NCI-H510A (cell line): ENCODE data around the gene PHYKPL.

Experiments used
- DNase-seq: peaks from one replicate; lab custom pipeline; 2025; lab: John Stamatoyannopoulos, UW

PHYKPL gene

DNA sequence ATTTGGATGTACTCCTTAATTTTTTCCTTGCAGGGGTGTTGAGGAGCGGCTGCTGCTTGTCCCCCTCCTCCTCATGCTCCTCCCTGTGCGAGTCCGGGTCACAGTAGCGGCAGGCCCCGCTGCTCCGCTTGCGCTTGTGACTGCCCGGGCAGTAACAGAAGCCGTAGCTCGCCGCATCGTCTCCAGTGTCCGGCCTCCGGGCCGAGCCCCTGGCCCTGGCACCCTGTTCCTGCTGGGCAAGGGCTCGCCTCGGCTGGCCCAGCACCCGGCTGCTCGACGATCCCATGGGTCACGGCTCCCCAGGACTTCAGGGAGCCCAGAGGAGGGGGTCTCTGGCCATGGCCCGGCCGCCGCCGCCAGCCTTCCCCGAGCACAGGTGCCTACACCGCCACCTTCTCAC is 45.6 kb downstream of the PHYKPL start, which contains the start of gene GMCL2:
GMCL2 (minus strand) TSS at position 358 of the 400 bp plus-strand sequence; CDS start at position 286, 72 bp downstream.
- no peak for DNase-seq

DNA sequence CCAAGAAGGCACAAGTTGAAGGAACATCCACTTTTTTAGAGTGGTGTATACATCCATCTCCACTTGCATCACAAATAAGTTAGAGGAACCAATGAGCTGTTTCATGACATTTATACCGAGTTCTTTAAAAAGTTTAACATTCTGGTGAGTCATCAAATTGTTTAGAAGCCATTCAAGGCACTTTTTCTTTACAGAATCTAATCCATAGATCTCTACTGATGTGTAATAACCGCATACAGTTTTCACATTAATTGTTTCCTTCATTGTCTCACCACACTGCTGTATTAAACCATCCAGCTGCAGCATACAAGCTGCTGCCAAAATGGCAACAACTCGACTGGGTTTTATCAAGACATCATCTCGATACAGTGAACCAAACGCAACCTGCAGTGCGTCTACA is 46.2 kb downstream of the PHYKPL start:
- DNase-seq, result no peak

DNA sequence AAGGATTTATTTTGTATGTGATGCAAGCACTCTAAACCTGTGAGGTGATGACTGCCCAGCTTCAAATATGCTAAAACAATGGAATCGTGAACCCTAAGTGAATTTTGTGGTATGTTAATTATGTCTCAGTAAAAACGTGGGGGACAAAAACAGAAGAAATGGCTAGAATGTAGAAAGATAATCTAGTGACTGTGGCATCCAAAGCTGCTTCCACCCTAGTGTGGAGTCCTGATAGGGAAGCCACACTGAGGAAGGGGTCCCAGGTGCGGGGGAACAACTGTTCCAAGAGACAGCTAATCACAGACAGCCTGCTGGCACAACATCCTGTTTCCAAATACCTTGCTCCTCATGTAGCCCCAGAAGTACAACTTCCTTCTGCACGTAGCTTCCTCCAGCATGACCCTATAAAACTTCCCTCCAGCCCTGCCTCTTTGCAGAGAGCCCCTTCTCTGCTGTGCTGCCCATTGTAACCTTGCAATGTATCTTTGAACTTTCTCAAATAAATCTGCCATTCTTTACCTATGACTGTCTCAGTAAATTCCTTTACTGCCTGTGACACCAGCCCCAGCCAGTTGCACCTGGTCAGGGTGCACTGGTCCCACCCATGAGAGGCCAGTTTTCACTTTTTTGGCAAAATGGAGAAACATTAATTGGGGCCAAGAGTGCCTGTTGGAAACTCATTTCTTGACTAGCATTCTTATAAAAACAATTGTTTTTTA is 50.3 kb downstream of the PHYKPL start:
- DNase-seq, result no peak

DNA sequence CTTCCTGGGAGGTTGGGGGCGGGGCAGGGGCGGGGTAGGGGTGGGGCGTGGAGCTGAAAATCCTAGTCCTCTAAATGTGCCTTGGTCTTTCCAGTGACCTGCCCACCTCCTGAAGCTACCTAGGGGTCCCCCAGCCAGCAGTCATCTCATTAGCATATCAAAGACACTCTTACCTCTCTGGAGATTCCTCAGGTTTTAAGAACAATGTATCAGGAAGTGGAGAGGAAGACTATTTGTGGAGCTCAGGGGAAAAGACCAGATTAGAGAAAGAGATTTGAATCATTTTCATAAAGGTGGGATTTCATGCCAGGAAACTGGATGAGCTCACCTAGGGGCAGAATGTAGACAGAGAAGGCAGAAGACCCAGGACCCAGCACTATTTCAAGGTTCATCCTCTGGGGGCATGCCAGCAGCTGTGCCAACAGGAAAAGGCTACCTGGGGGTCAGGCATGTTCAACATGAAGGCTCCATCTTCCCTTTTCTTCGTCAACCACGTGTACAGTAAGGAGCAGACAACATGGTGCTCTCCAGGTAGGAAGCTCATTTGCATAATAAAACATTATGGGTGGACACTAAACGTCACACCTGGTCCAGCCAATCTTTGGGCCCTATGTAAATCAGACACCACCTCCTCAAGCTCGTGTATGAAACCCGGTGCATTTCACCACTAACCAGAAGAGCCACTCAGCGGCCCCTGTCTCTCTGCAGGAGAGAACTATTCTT is 52.3 kb downstream of the PHYKPL start:
- no peak for DNase-seq

DNA sequence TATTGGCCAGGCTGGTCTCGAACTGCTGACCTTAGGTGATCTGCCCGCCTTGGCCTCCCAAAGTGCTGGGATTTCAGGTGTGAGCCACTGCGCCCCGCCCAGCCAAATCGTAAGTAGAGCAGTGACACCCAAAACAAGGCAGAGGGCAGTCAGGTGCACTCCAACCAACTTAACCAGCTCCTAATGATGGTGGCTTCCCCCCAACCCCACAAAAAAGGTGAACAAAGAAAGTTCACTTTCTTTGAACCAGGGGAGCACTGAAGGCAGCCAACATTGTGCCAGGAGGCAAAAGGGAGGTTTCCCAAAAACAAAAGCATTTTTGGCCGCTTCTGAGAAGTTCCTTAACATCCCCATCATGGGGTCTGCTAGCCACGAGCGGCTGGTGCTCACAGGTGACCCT is 55.0 kb downstream of the PHYKPL start:
- no peak for DNase-seq

DNA sequence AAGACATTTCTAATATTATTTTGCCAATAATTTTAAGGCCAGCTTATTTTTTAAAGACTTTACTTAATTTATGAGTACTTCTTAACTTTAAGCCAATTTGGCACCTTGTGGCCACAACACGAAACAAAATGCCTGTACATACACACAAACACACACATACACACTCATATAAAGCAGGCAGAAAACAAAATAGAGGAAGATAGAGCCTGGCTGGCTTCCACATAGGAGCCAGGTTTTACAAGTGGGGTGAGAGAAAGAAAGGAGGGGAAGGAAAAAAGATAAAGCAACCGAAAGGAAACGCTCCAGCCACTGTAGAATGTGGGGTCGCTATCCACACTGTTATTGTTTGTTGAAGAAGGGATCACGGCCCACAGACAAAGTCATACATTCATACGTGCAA is 55.8 kb downstream of the PHYKPL start:
- DNase-seq, result no peak

DNA sequence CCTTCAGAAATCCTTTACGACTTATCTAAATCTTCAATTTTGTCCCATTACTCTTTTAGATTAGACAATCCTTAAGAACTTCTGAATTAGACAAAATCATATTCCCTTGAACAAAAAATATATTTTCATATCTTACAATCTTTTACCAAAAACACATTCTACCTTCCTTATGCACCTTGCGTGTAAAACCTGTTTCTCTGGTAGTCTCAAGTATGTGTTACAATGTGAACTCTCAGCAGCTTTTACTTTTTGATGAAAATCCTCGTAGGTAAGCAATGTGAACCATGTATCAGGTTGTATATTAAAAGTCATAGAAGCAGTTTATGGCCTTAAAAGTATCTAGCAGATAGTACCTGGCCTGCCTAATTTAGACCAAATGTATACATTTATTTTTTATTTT is 58.1 kb downstream of the PHYKPL start:
- no peak for DNase-seq

DNA sequence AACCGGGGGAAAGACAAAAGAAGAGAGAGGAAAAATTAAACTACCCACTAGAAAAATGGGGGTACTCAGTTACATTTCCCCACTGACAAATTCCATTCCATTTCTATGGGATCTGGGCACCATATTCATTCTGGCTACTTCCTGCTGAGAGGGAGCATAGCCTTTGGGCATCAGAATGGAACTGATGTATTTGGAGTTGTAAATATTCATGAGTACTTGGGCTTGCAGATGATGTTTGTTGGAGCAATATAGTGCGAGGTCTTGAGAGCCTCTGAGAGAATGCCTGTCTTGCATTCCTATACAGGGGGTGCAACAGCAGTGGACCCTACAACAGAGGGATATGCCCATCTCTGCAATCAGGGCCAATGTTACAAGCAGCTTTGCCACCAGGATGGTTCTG is 62.1 kb downstream of the PHYKPL start:
- no peak for DNase-seq

DNA sequence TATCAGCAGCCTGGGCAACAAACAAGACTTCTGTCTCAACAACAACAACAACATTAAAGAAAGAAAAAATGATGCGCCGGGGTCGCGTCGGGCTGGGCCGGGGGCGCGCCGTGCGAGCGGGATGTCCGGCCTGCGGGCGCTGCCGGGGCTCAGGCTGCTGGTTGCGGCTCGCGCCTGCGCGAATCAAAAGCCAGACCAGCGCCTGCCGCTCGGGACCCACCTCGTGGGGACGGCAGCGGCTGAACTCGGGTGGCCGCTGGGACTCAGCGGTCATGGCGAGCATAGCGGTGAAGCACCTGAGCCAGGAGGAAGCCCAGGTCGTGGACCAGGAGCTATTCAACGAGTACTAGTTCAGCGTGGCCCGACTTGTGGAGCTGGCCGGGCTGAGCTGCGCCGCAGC is 67.0 kb downstream of the PHYKPL start:
- no peak for DNase-seq

DNA sequence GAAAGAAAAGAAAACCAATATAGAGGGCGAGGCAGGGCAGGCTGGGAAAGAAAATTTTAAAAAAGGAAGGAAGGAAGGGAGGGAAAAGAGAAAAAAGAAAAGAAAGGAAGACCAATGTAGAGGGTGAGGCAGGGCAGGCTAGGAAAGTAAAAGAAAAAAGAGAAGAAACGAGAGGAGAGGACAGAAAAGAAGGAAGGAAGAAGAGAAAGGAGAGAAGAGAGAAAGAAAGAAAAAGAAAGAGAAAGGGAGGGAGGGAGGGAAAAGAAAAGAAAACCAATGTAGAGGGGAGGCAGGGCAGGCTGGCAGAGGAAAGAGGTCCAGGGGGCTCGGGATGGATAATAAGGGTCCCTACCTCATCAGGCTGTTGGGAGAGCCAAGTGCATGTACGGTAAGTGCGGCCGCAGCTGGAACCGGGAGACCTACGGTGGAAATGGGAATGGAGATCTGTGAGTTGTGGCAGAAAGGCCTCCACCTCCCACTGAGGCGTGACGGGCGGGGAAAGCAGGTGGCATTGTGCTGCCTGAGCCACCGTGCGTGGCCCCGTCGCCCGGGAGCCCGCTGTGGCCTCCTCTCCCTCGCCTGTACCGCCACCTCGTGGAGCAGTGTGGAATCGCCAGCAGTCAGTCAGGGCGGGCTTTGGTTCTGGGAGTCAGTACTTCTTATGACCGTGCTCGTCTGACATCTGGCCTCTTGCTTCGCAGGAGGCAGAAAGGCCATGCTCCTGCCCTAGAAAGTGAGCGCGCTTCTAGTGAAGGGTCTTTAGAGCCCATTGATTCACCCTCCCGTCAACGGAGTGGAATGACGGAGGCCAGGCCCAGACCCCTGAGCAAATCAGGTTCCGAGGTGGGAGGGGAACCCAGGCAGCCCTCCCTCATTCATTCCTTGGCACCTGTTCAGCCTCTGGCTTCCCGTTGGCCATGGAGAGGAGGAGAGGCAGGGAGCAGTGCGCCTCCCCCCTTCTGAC is 68.5 kb downstream of the PHYKPL start:
- peak; percentile 78 for DNase-seq

DNA sequence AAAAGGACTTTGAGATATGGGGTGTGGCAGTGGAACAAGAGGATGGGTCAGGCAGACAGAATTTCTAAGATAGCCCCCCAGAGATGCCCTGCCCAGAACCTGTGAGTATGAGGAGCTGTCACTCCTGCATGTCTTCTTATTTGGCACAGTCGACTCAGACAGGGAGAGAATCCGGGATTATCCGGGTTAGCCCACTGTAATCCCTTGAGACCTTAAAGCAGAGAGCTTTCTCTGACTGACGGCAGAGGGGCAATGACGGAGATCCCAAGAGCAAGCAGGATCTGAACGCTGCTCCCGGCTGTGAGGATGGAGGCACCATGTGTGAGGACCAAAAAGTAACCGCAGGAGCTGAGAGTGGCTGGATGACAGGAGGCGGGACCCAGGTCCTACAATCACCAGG is 70.1 kb downstream of the PHYKPL start:
- no peak for DNase-seq

DNA sequence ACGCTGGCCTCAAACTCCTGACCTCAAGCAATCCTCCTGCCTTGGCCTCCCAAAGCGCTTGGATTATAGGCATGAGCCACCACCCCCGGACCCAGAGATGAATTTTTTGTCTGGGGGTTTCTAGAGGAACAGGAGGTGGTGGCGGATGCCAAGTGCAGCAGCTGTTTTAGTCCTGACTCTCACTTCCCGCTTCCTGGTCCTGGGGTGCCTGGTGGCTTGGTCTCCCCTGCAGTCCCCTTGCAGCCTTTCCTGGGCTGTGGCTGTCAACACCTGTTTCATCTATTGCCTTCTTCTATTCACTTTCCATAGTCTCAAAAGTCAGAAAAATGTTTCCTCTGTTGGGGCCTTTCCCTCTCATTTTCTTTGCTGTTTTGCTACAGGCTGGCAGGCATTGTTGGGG is 72.4 kb downstream of the PHYKPL start:
- DNase-seq, result no peak
